MM.1S (cell line): ENCODE data around the gene IPO11.

Experiments
- DNase-seq: peaks from one replicate; pipeline ENCODE4 v3.0.0-alpha.2; 2015
- H2AFZ ChIP-seq: fragments of 300-600 bp; sonication (generic); 2 replicates; pipeline ENCODE4 v1.6.0; 2016; ENCODE audit warnings: antibody characterized with exemption, low read length
- H3F3A ChIP-seq: fragments of 300-600 bp; sonication (generic); 2 replicates; pipeline ENCODE4 v1.6.1; 2016; ENCODE audit warnings: mild to moderate bottlenecking, antibody characterized with exemption, low read length, moderate library complexity, mixed read lengths; ENCODE audit not compliant: insufficient read depth
- H3K27ac ChIP-seq: fragments of 300-600 bp; sonication (generic); 2 replicates; pipeline ENCODE4 v1.5.1; 2016; ENCODE audit warnings: mild to moderate bottlenecking, low read length
- H3K27me3 ChIP-seq: fragments of 300-600 bp; sonication (generic); replicated peaks from 2 replicates; pipeline ENCODE4 v1.6.0; 2016; ENCODE audit warnings: low read length; ENCODE audit not compliant: insufficient read depth
- H3K36me3 ChIP-seq: fragments of 300-600 bp; sonication (generic); replicated peaks from 2 replicates; pipeline ENCODE4 v1.6.1; 2016; ENCODE audit warnings: mild to moderate bottlenecking, low read length, mixed read lengths; ENCODE audit not compliant: insufficient read depth
- H3K4me1 ChIP-seq: fragments of 300-600 bp; sonication (generic); 2 replicates; pipeline ENCODE4 v1.6.1; 2016; ENCODE audit warnings: low read length, mixed read lengths
- H3K4me2 ChIP-seq: fragments of 300-600 bp; sonication (generic); 2 replicates; pipeline ENCODE4 v1.6.0; 2016; ENCODE audit warnings: low read depth, low read length
- H3K4me3 ChIP-seq: fragments of 300-600 bp; sonication (generic); 2 replicates; pipeline ENCODE4 v1.5.1; 2016; ENCODE audit warnings: low read length, mixed read lengths
- H3K79me2 ChIP-seq: fragments of 300-600 bp; sonication (generic); 2 replicates; pipeline ENCODE4 v1.6.1; 2016; ENCODE audit warnings: mixed run types, low read length, mixed read lengths
- H3K9ac ChIP-seq: fragments of 300-600 bp; sonication (generic); 2 replicates; pipeline ENCODE4 v1.6.1; 2016; ENCODE audit warnings: low read length, mixed read lengths
- H3K9me2 ChIP-seq: fragments of 300-600 bp; sonication (generic); replicated peaks from 2 replicates; pipeline ENCODE4 v1.6.1; 2016; ENCODE audit warnings: mild to moderate bottlenecking, low read length, mixed read lengths; ENCODE audit not compliant: insufficient read depth
- H3K9me3 ChIP-seq: fragments of 300-600 bp; sonication (generic); replicated peaks from 2 replicates; pipeline ENCODE4 v1.6.1; 2016; ENCODE audit warnings: mild to moderate bottlenecking, low read length, mixed read lengths; ENCODE audit not compliant: insufficient read depth
- H4K20me1 ChIP-seq: fragments of 300-600 bp; sonication (generic); 2 replicates; pipeline ENCODE4 v1.6.1; 2016; ENCODE audit warnings: mild to moderate bottlenecking, low read length, moderate library complexity, mixed read lengths; ENCODE audit not compliant: insufficient read depth
- EZH2 ChIP-seq: fragments of 300-600 bp; sonication (generic); optimal IDR thresholded peaks from 2 replicates; pipeline ENCODE3; 2017; ENCODE audit warnings: low read depth, mild to moderate bottlenecking, antibody characterized with exemption, low read length, mixed read lengths
- EZH2phosphoT487 ChIP-seq: fragments of 300-600 bp; sonication (generic); IDR thresholded peaks from 2 replicates; pipeline ENCODE4 v1.6.1; 2018; ENCODE audit warnings: antibody characterized with exemption, low read length
- TF ChIP-seq, protein P1 (sequence below): fragments of 300-600 bp; sonication (generic); IDR thresholded peaks from 2 replicates; pipeline ENCODE4 v1.5.1; 2016; ENCODE audit warnings: antibody characterized with exemption, low read length, mixed read lengths

IPO11 gene

DNA sequence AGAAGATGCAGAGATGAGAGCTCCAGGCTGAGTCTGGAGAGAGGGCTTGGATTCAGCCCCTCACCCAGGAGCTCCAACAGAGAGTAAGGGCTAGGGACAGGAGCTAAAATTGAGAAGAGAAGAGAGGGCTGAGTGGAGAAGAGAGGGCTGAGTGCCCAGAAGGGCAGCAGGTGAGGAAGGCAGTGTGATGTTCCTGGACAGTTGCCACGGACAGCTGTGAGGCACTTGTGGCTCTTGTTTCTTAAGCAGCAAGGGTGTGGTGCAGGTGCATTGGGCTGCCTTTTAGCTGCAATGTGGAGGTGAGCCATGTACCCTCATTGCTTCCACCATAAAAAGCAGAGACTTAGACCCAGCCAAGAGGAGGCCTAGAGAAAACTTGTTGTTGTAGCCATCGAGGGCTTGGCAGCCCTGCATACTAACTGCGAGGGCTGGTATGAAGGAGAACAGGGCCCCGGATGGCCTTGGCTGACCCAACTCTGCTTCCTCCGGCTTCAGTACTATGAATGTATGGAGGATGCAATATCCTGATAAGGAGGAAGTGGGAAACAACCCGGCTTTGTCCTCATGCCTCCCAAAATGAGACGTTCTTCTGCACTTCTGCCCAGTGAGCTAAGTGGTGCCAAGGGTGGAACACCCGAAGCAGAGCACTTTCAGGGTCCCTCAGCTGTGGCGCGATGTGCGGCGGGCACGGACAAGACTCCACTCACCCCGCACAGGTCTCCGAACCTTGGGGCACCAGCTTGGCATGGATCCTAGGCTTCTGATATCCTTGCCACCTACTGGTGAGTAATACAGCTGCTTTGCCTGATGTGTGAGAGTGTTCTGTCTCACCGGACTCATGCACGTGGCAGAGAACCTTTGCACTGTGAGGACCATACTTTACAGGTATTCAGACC is 231.2 kb downstream of the IPO11 start:
- Histone ChIP-seq H3K9me3 (no peaks in the 10 kb centered on the region), H3K27me3 (no peaks in the 10 kb centered on the region), H4K20me1 (no peaks in the 10 kb centered on the region), H3K9me2 (no peaks in the 10 kb centered on the region), H3K4me1 (peaks cover 17% of the 10 kb centered on the region), H3K9ac (no peak overlapping the region), H3K4me3 (no peak overlapping the region), H3F3A (no peaks in the 10 kb centered on the region), H3K4me2 (no peak overlapping the region), H3K36me3 (no peaks in the 10 kb centered on the region), H2AFZ (no peak overlapping the region), H3K27ac (no peak overlapping the region), H3K79me2 (no peaks in the 10 kb centered on the region)
- TF ChIP-seq EZH2phosphoT487 = no peak
- TF ChIP-seq, protein P1, sequence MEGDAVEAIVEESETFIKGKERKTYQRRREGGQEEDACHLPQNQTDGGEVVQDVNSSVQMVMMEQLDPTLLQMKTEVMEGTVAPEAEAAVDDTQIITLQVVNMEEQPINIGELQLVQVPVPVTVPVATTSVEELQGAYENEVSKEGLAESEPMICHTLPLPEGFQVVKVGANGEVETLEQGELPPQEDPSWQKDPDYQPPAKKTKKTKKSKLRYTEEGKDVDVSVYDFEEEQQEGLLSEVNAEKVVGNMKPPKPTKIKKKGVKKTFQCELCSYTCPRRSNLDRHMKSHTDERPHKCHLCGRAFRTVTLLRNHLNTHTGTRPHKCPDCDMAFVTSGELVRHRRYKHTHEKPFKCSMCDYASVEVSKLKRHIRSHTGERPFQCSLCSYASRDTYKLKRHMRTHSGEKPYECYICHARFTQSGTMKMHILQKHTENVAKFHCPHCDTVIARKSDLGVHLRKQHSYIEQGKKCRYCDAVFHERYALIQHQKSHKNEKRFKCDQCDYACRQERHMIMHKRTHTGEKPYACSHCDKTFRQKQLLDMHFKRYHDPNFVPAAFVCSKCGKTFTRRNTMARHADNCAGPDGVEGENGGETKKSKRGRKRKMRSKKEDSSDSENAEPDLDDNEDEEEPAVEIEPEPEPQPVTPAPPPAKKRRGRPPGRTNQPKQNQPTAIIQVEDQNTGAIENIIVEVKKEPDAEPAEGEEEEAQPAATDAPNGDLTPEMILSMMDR = no peak
- no peak for TF ChIP-seq EZH2
- DNase-seq = no peak

DNA sequence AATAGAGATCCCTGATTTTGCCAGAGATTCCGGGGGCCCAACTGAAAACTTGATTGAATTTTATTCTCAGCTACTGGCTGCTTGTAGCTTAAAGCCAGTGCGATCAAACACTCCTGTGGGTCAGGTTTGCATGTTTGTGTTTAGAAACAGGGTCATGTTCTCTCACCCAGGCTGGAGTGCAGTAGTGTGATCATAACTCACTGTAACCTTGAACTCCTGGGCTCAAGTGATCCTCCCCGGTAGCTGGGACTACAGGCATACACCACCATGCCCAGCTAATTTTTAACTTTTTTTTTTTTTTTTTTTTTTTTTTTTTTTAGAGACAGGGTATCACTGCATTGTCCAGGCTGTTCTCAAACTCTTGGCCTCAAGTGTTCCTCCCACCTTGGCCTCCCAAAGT is 232.7 kb downstream of the IPO11 start:
- no peak overlapping the region for H3K9ac ChIP-seq
- no peaks in the 10 kb centered on the region for H3K9me3 ChIP-seq
- H3K9me2 ChIP-seq = no peaks in the 10 kb centered on the region
- H3K27ac ChIP-seq = no peak overlapping the region
- H3F3A ChIP-seq = peaks cover 7% of the 10 kb centered on the region; the same call in 1 of the 2 replicates
- TF ChIP-seq EZH2phosphoT487 (no peak), EZH2 (no peak)
- TF ChIP-seq, protein P1 = no peak
- no peak for DNase-seq
- no peak overlapping the region for H3K4me2 ChIP-seq
- no peaks in the 10 kb centered on the region for H3K27me3 ChIP-seq
- H4K20me1 ChIP-seq = no peaks in the 10 kb centered on the region
- H3K4me3 ChIP-seq = no peak overlapping the region
- H3K79me2 ChIP-seq = no peaks in the 10 kb centered on the region
- no peak overlapping the region for H2AFZ ChIP-seq
- H3K4me1 ChIP-seq = peaks cover 31% of the 10 kb centered on the region
- H3K36me3 ChIP-seq = no peaks in the 10 kb centered on the region

DNA sequence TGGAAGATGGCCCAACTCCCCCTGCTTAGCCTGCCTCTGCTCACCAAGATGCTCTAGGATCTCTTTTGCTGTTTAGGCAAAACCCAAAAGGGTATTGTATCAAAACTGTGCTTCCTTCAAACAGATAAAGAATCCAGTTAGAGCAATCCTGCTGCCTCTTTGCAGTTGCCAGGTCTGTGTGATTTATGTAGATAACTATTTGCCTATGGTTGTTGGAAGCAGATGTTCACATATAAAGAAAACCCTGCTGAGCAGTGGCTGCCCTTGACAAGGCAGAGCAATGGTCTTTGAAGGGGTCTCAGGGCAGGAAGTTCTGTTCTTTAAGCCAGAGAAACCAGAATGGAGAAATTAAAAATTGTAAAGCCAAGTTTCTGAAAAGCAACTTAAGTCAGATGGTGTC is 234.7 kb downstream of the IPO11 start:
- DNase-seq = no peak
- TF ChIP-seq EZH2 (no peak), EZH2phosphoT487 (no peak)
- TF ChIP-seq, protein P1 = no peak
- Histone ChIP-seq H3K9me2 (no peaks in the 10 kb centered on the region), H3K79me2 (no peaks in the 10 kb centered on the region), H3K9ac (no peak overlapping the region), H3K4me3 (no peak overlapping the region), H3K27ac (no peak overlapping the region), H2AFZ (no peak overlapping the region), H4K20me1 (no peaks in the 10 kb centered on the region), H3F3A (peaks cover 7% of the 10 kb centered on the region; the same call in 1 of the 2 replicates), H3K36me3 (no peaks in the 10 kb centered on the region), H3K27me3 (no peaks in the 10 kb centered on the region), H3K9me3 (no peaks in the 10 kb centered on the region), H3K4me1 (peaks cover 34% of the 10 kb centered on the region), H3K4me2 (no peak overlapping the region)
